Mesenchymal stem cell (in vitro differentiated cells and primary cell): ENCODE results near the gene SHANK2.

Experiments used
- DNase-seq: peaks from one replicate; pipeline ENCODE4 v3.0.0-alpha.2; 2013
- H2AFZ ChIP-seq: one replicate; pipeline ENCODE4 v1.6.1; 2013; ENCODE audit warnings: low read depth, mild to moderate bottlenecking, control low read depth, inconsistent platforms, low read length, moderate library complexity
- H2AK5ac ChIP-seq: 2 replicates; pipeline ENCODE4 v1.6.1; 2013; ENCODE audit warnings: low read length, moderate library complexity, mild to moderate bottlenecking, inconsistent platforms; ENCODE audit not compliant: severe bottlenecking
- H2BK120ac ChIP-seq: one replicate; pipeline ENCODE4 v1.6.1; 2013; ENCODE audit warnings: low read depth, mild to moderate bottlenecking, inconsistent platforms, low read length, moderate library complexity
- H2BK12ac ChIP-seq, 2 experiments: one replicate each; pipeline ENCODE4 v1.6.1; 2013; ENCODE audit warnings: inconsistent platforms in 2 of 2, low read length in 2 of 2, mild to moderate bottlenecking in 2 of 2, moderate library complexity in 2 of 2, control low read depth in 1 of 2
- H2BK15ac ChIP-seq: one replicate; pipeline ENCODE4 v1.6.1; 2013; ENCODE audit warnings: mild to moderate bottlenecking, low read depth, inconsistent platforms; ENCODE audit not compliant: poor library complexity, severe bottlenecking
- H2BK5ac ChIP-seq: 2 replicates; pipeline ENCODE4 v1.6.1; 2013; ENCODE audit warnings: low read depth, mild to moderate bottlenecking, low read length, control low read depth, inconsistent platforms; ENCODE audit not compliant: poor library complexity, severe bottlenecking
- H3K14ac ChIP-seq, 2 experiments: one replicate each; pipeline ENCODE4 v1.6.1; 2013; ENCODE audit warnings: inconsistent platforms in 2 of 2, low read length in 2 of 2, control low read depth in 1 of 2, mild to moderate bottlenecking in 1 of 2, moderate library complexity in 1 of 2
- H3K18ac ChIP-seq, 2 experiments: one replicate each; pipeline ENCODE4 v1.6.1; 2013; ENCODE audit warnings: inconsistent platforms in 2 of 2, low read length in 2 of 2, control low read depth in 1 of 2, low read depth in 1 of 2, mild to moderate bottlenecking in 1 of 2
- H3K23ac ChIP-seq, 2 experiments: one replicate each; pipeline ENCODE4 v1.6.1; 2013; ENCODE audit warnings: inconsistent platforms in 2 of 2, low read length in 2 of 2, mild to moderate bottlenecking in 2 of 2, moderate library complexity in 2 of 2, control low read depth in 1 of 2
- H3K27ac ChIP-seq: 2 replicates; pipeline ENCODE4 v1.5.1; 2013; ENCODE audit warnings: mild to moderate bottlenecking, moderate library complexity, low read length, control low read depth, inconsistent platforms; ENCODE audit not compliant: poor library complexity, severe bottlenecking
- H3K27me3 ChIP-seq, 2 experiments: 2 replicates each; pipeline versions ENCODE4 v1.6.1 to v1.7.0; 2013; ENCODE audit warnings: low read length in 2 of 2, mild to moderate bottlenecking in 2 of 2, moderate library complexity in 2 of 2, control low read depth in 1 of 2, inconsistent platforms in 1 of 2; ENCODE audit not compliant: control insufficient read depth in 1 of 2, insufficient read depth in 1 of 2
- H3K36me3 ChIP-seq, 2 experiments: 2 replicates each; pipeline versions ENCODE4 v1.6.1 to v1.7.0; 2013; ENCODE audit warnings: low read length in 2 of 2, control low read depth in 1 of 2, inconsistent platforms in 1 of 2, low read depth in 1 of 2, mild to moderate bottlenecking in 1 of 2; ENCODE audit not compliant: insufficient read depth in 2 of 2, control insufficient read depth in 1 of 2
- H3K4ac ChIP-seq, 2 experiments: one replicate each; pipeline ENCODE4 v1.6.1; 2013; ENCODE audit warnings: inconsistent platforms in 2 of 2, low read length in 2 of 2, mild to moderate bottlenecking in 2 of 2, moderate library complexity in 2 of 2, control low read depth in 1 of 2, low read depth in 1 of 2
- H3K4me1 ChIP-seq: 2 replicates; pipeline ENCODE4 v1.6.1; 2013; ENCODE audit warnings: low read depth, low read length, control low read depth; ENCODE audit not compliant: control insufficient read depth, insufficient read depth
- H3K4me2 ChIP-seq: 2 replicates; pipeline ENCODE4 v1.6.1; 2013; ENCODE audit warnings: low read length, mild to moderate bottlenecking, inconsistent platforms; ENCODE audit not compliant: poor library complexity, severe bottlenecking
- H3K4me3 ChIP-seq, 2 experiments: 2 replicates each; pipeline versions ENCODE4 v1.5.1 to v1.7.0; 2013; ENCODE audit warnings: low read length in 2 of 2, mild to moderate bottlenecking in 2 of 2, control low read depth in 1 of 2, low read depth in 1 of 2; ENCODE audit not compliant: insufficient read depth in 1 of 2
- H3K79me1 ChIP-seq: replicated peaks from 2 replicates; pipeline ENCODE4 v1.6.1; 2013; ENCODE audit warnings: mild to moderate bottlenecking, control low read depth, low read length, inconsistent platforms; ENCODE audit not compliant: poor library complexity, severe bottlenecking
- H3K9ac ChIP-seq: 2 replicates; pipeline ENCODE4 v1.7.0; 2013; ENCODE audit warnings: mild to moderate bottlenecking, low read length, moderate library complexity
- H3K9me3 ChIP-seq: 2 replicates; pipeline ENCODE4 v1.7.0; 2013; ENCODE audit warnings: mild to moderate bottlenecking, low read length; ENCODE audit not compliant: control insufficient read depth
- H4K8ac ChIP-seq: one replicate; pipeline ENCODE4 v1.6.1; 2013; ENCODE audit warnings: inconsistent platforms, mild to moderate bottlenecking, low read length, moderate library complexity
- H4K91ac ChIP-seq: one replicate; pipeline ENCODE4 v1.6.1; 2013; ENCODE audit warnings: mild to moderate bottlenecking, low read length, inconsistent platforms
- WGBS: methylation state at CpG from one replicate; pipeline ENCODE4 v1.1.7; 2013; ENCODE audit warnings: mixed read lengths; 5-methylcytosine and 5-hydroxymethylcytosine counted together

Gene SHANK2

GRCh38 chr11:71218789-71219499, 33.4 kb downstream of the SHANK2 start:
- no peak overlapping the region for H2BK120ac ChIP-seq
- H3K14ac ChIP-seq: no peak overlapping the region
- no peak for DNase-seq
- no peak overlapping the region for H3K4me3 ChIP-seq
- H3K4ac ChIP-seq: no peak overlapping the region
- H4K8ac ChIP-seq: peak overlapping the region; percentile 20
- no peak overlapping the region for H2BK12ac ChIP-seq
- no peak overlapping the region for H2BK15ac ChIP-seq
- H2AFZ ChIP-seq: no peak overlapping the region
- H3K9ac ChIP-seq: no peak overlapping the region
- H3K4me2 ChIP-seq: no peak overlapping the region
- H3K18ac ChIP-seq: no peak overlapping the region
- no peak overlapping the region for H2BK5ac ChIP-seq
- no peak overlapping the region for H3K23ac ChIP-seq
- peaks cover 0 to 19% of the 10 kb centered on the region in 2 experiments for H3K36me3 ChIP-seq
- no peak overlapping the region for H2AK5ac ChIP-seq
- no peak overlapping the region for H3K27ac ChIP-seq
- no peaks in the 10 kb centered on the region for H3K9me3 ChIP-seq
- peaks cover 3% of the 10 kb centered on the region for H3K4me1 ChIP-seq
- H3K79me1 ChIP-seq: peaks cover 11% of the 10 kb centered on the region
- H4K91ac ChIP-seq: peak overlapping the region; percentile 18
- 81% methylated on average over 10 of the region's 10 CpGs for WGBS
- H3K27me3 ChIP-seq: peaks cover 0 to 6% of the 10 kb centered on the region in 2 experiments

DNA sequence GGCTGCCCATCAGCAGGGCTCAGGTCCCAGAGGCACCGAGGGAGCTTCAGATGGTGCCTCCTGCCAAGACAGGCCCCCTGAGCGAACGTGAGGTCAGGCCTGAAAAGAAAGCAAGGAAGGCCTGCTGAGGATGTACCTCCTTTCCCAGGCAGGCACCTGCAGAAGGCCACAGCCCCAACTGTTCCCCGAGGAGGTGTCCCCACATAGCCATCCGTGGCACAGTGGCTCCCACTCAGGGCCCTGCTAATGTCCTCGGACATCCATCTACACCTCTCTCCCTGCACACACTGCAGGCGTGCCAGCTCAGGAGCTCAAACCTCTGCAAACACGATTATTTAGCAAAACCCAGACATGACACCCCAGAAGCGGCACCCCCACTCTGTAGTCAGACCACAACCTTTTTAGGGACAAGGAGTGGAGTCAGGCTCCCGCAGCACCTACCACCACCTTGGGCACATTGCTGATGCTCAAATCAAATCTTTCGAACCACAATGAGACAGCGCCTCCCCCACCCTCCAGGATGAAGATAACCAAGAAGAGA, 36.9 kb downstream of the SHANK2 start:
- Histone ChIP-seq H3K27me3 (peaks cover 3 to 9% of the 10 kb centered on the region in 2 experiments), H3K4me3 (no peak overlapping the region), H3K9me3 (no peaks in the 10 kb centered on the region), H3K4me2 (no peak overlapping the region), H2BK12ac (no peak overlapping the region), H3K18ac (no peak overlapping the region), H3K27ac (no peak overlapping the region), H4K8ac (no peak overlapping the region), H2BK5ac (no peak overlapping the region), H2BK15ac (no peak overlapping the region), H3K4ac (no peak overlapping the region), H2BK120ac (no peak overlapping the region), H3K79me1 (peaks cover 16% of the 10 kb centered on the region), H3K23ac (no peak overlapping the region), H3K14ac (no peak overlapping the region), H2AFZ (no peak overlapping the region), H4K91ac (no peak overlapping the region), H2AK5ac (no peak overlapping the region), H3K4me1 (peaks cover 3% of the 10 kb centered on the region), H3K9ac (no peak overlapping the region), H3K36me3 (peaks cover 0 to 3% of the 10 kb centered on the region in 2 experiments)
- no peak for DNase-seq
- WGBS: 89% methylated on average over 11 of the region's 12 CpGs

GRCh38 chr11:71214553-71215424, 37.6 kb downstream of the SHANK2 start:
- Histone ChIP-seq H3K4me1 (peaks cover 3% of the 10 kb centered on the region), H3K9ac (no peak overlapping the region), H3K36me3 (peaks cover 0 to 5% of the 10 kb centered on the region in 2 experiments), H3K27ac (no peak overlapping the region), H3K4me2 (no peak overlapping the region), H2AFZ (no peak overlapping the region), H3K79me1 (peaks cover 16% of the 10 kb centered on the region), H3K9me3 (no peaks in the 10 kb centered on the region), H3K18ac (no peak overlapping the region), H2BK12ac (no peak overlapping the region), H2AK5ac (no peak overlapping the region), H2BK15ac (no peak overlapping the region), H3K23ac (no peak overlapping the region), H3K27me3 (peaks cover 3 to 9% of the 10 kb centered on the region in 2 experiments), H2BK5ac (no peak overlapping the region), H2BK120ac (peak overlapping the region; percentile 7), H4K8ac (no peak overlapping the region), H3K4ac (no peak overlapping the region), H3K4me3 (no peak overlapping the region), H4K91ac (no peak overlapping the region), H3K14ac (no peak overlapping the region)
- WGBS: 89% methylated on average over 23 of the region's 23 CpGs
- DNase-seq: no peak
